ENCODE results near the gene CNST. TPM values are rescaled to one million over a fixed set of nuclear protein-coding genes. Genes with fewer than 3 reads are reported as not detected.

CNST gene
- total and polyA plus RNA-seq, 2 donors from 2014 or later, result 5.6 to 24.1 TPM

GRCh38 chr1:246579818-246580217 is 13.6 kb downstream of the CNST start:
- Histone ChIP-seq H3K4me1 (ENCODE audit: control insufficient read depth in 2 of 3, insufficient read depth in 2 of 3, low read depth in 1 of 3, low read length in 3 of 3) (peaks cover 0 to 17% (median 7%) of the 10 kb centered on the region in 3 donors), H3K9ac (ENCODE audit: low read length in 3 of 3) (no peak overlapping the region), H3K27ac (ENCODE audit: low read depth in 2 of 2, low read length in 2 of 2) (no peak overlapping the region), H3K9me3 (ENCODE audit: control insufficient read depth in 2 of 3, insufficient read depth in 1 of 3, low read length in 3 of 3) (no peaks in the 10 kb centered on the region), H3K27me3 (ENCODE audit: control insufficient read depth, insufficient read depth, low read length) (no peaks in the 10 kb centered on the region), H3K36me3 (ENCODE audit: control insufficient read depth in 2 of 3, insufficient read depth in 3 of 3, low read length in 3 of 3) (no peaks in the 10 kb centered on the region), H3K4me3 (ENCODE audit: low read length in 3 of 3) (no peak overlapping the region)
- DNase-seq, result peak in 2 of 5 donors; percentile 45 to 75
- FAIRE-seq, result no peak
- intact Hi-C loops (cut with DNase I), result no loop called here
- TF ChIP-seq CTCF (IDR thresholded peaks at IDR 0.05; ENCODE audit: borderline replicate concordance, extremely low read depth, insufficient read depth), result no peak

- Histone ChIP-seq H3K9me3 (ENCODE audit: control insufficient read depth in 2 of 3, insufficient read depth in 1 of 3, low read length in 3 of 3) (no peaks in the 10 kb centered on the region), H3K27me3 (ENCODE audit: control insufficient read depth, insufficient read depth, low read length) (no peaks in the 10 kb centered on the region), H3K4me1 (ENCODE audit: control insufficient read depth in 2 of 3, insufficient read depth in 2 of 3, low read depth in 1 of 3, low read length in 3 of 3) (peaks cover 0 to 17% (median 7%) of the 10 kb centered on the region in 3 donors), H3K27ac (ENCODE audit: low read depth in 2 of 2, low read length in 2 of 2) (no peak overlapping the region), H3K9ac (ENCODE audit: low read length in 3 of 3) (no peak overlapping the region), H3K36me3 (ENCODE audit: control insufficient read depth in 2 of 3, insufficient read depth in 3 of 3, low read length in 3 of 3) (no peaks in the 10 kb centered on the region), H3K4me3 (ENCODE audit: low read length in 3 of 3) (no peak overlapping the region)
- DNase-seq, result no peak
- no peak for TF ChIP-seq CTCF (IDR thresholded peaks at IDR 0.05; ENCODE audit: borderline replicate concordance, extremely low read depth, insufficient read depth)
- intact Hi-C loops (cut with DNase I), result no loop called here
- FAIRE-seq, result no peak
These were observed 14.5 kb downstream of the CNST start for GRCh38 chr1:246580497-246581370.

DNA sequence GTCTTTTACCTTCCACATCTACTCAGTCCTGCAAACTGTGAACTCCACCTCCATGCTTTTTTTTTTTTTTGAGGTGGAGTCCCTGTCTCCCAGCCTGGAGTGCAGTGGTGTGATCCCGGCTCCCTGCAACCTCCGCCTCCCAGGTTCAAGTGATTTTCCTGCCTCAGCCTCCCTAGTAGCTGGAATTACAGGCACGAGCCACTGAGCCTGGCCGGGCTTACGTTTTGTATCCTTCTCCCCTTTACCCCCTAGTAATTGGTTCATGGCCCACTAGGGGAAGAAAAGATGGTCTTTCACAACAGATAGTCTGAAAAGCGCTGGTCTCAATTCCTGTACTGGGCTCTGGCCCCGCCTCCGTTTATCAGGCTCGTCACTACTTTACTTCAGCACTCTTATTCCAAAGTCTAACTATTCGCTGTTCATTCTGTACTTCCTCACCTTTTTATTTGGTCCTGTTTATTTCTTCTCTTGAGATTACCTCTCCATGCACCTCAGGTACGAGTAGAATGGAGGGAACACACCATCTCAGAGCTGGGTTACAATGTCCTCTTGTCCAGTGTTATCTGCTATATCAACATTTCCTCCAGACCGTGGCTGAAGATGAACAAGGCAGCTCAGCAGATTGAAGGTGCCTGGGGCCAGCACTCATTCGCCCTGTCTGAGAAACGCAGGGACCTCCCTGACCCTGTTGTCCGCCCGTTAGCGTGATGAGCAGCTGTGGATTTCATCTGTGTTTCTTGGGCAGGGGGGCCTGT is 16.2 kb downstream of the CNST start:
- FAIRE-seq, result no peak
- Histone ChIP-seq H3K9ac (ENCODE audit: low read length in 3 of 3) (no peak overlapping the region), H3K27ac (ENCODE audit: low read depth in 2 of 2, low read length in 2 of 2) (peak overlapping the region in 1 of 2 donors; percentile 13), H3K4me3 (ENCODE audit: low read length in 3 of 3) (no peak overlapping the region), H3K27me3 (ENCODE audit: control insufficient read depth, insufficient read depth, low read length) (no peaks in the 10 kb centered on the region), H3K9me3 (ENCODE audit: control insufficient read depth in 2 of 3, insufficient read depth in 1 of 3, low read length in 3 of 3) (no peaks in the 10 kb centered on the region), H3K36me3 (ENCODE audit: control insufficient read depth in 2 of 3, insufficient read depth in 3 of 3, low read length in 3 of 3) (no peaks in the 10 kb centered on the region), H3K4me1 (ENCODE audit: control insufficient read depth in 2 of 3, insufficient read depth in 2 of 3, low read depth in 1 of 3, low read length in 3 of 3) (peaks cover 0 to 17% (median 7%) of the 10 kb centered on the region in 3 donors)
- intact Hi-C loops (cut with DNase I), result no loop called here
- TF ChIP-seq CTCF (IDR thresholded peaks at IDR 0.05; ENCODE audit: borderline replicate concordance, extremely low read depth, insufficient read depth), result no peak
- no peak for DNase-seq

Data from kidney (tissue), 14 donors.